ENCODE measurements around the gene SYPL1. TPM values are rescaled to one million over a fixed set of nuclear protein-coding genes. Genes with fewer than 3 reads are reported as not detected.

Gene SYPL1
- total RNA-seq, 4 donors from 2014 or later, result 119 to 165 (median 132) TPM

DNA sequence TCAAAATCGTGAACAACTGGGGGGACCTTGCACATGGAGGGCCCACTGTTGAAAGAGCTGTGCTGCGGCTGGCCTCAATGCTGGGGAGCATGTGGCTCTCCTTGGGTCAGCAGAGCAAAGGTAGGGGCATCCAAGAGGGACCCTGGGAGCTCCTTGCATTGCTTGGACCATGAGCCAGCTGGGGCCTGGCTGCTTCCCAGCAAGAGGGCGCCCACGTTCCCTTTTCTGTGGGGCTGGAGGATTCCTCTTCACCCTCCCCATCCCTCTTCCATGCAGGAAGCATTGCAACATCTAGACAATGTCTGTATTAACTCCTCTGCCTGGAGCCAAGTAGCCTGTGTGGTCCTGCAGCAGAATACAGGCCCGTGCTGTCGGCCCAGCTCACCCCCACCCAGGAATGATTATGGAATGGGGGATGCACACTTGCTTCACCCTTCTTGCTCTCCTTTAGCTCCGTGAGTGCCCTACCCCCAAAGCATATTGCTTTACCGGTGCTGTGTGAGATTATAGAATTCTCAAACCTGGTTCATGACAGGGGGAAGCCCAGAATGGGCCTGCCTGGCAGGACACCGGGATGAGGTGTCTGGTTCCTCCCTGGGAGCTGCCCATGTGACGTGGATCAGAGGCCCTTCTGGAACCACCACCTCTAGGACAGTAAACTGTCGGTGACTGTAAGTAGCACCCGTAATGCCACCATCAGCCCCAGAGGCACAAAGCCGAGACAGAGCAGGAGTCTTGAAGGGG lies 61.9 kb downstream of the SYPL1 start:
- DNase-seq, result no peak
- intact Hi-C loops (cut with DNase I), result loop anchor here (10.0 kb wide), 1 partner anchor 65 kb away; the partner anchor contains the start of gene SYPL1

DNA sequence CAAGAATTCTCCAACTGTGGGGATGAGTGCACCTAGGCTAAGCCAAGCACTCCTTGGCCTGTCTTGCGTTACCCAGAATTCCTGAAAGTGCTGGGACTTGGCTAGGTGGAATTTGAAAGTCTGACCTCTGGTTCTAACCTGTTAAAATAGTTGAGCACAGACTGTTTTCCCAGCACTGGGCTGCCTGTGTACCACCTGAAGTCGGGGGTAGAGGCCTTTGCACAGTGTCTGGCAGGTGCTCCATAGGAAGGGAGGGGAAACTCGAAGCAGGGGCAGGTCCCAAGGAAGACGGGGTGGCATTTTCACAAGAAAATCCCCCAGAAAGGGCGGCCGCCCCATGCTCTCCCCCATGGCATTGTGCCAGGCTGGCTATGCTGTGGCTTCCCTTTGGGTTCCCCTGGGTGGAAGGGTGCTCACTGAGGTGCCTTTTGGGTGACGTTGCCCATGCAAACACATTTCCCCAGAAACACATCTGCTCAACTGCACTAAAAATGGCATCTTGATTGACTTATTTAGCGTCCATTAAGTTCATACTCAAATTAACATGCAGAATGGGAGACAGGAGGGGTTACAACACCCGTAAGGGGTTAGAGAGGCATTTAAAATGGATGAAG lies 62.9 kb downstream of the SYPL1 start:
- Histone ChIP-seq H3K27me3 (no peaks in the 10 kb centered on the region), H3K4me3 (replicated peaks in 1 of 3) (no peak overlapping the region), H3K4me1 (no peaks in the 10 kb centered on the region), H3K27ac (no peak overlapping the region), H3K36me3 (no peaks in the 10 kb centered on the region), H3K9me3 (no peaks in the 10 kb centered on the region)
- no peak for DNase-seq
- TF ChIP-seq POLR2A (IDR thresholded peaks at IDR 0.05) (no peak), CTCF (IDR thresholded peaks at IDR 0.05) (no peak)
- 90 to 92% methylated on average over 9 of the region's 9 CpGs for WGBS, 2 donors
- intact Hi-C loops (cut with DNase I), result no loop called here

More for the DNA sequence above, 61.9 kb downstream of the SYPL1 start:
- 76 to 88% methylated on average over 13 of the region's 13 CpGs for WGBS, 2 donors
- Histone ChIP-seq H3K27ac (no peak overlapping the region), H3K27me3 (no peaks in the 10 kb centered on the region), H3K4me1 (no peaks in the 10 kb centered on the region), H3K36me3 (no peaks in the 10 kb centered on the region), H3K4me3 (replicated peaks in 1 of 3) (no peak overlapping the region), H3K9me3 (no peaks in the 10 kb centered on the region)
- TF ChIP-seq POLR2A (IDR thresholded peaks at IDR 0.05), result no peak
- TF ChIP-seq CTCF (IDR thresholded peaks at IDR 0.05), result no peak

- no peak overlapping the region for H3K4me3 ChIP-seq (replicated peaks in 1 of 3)
- intact Hi-C loops (cut with DNase I), result no loop called here
- WGBS, 2 donors, result 90 to 91% methylated on average over 2 of the region's 2 CpGs
- H3K27ac ChIP-seq, result no peak overlapping the region
- H3K9me3 ChIP-seq, result no peaks in the 10 kb centered on the region
- H3K36me3 ChIP-seq, result no peaks in the 10 kb centered on the region
- no peaks in the 10 kb centered on the region for H3K4me1 ChIP-seq
- DNase-seq, result no peak
- no peak for TF ChIP-seq POLR2A (IDR thresholded peaks at IDR 0.05)
- TF ChIP-seq CTCF (IDR thresholded peaks at IDR 0.05), result no peak
- no peaks in the 10 kb centered on the region for H3K27me3 ChIP-seq
These were observed 63.4 kb downstream of the SYPL1 start for GRCh38 chr7:106048706-106049020.

DNA sequence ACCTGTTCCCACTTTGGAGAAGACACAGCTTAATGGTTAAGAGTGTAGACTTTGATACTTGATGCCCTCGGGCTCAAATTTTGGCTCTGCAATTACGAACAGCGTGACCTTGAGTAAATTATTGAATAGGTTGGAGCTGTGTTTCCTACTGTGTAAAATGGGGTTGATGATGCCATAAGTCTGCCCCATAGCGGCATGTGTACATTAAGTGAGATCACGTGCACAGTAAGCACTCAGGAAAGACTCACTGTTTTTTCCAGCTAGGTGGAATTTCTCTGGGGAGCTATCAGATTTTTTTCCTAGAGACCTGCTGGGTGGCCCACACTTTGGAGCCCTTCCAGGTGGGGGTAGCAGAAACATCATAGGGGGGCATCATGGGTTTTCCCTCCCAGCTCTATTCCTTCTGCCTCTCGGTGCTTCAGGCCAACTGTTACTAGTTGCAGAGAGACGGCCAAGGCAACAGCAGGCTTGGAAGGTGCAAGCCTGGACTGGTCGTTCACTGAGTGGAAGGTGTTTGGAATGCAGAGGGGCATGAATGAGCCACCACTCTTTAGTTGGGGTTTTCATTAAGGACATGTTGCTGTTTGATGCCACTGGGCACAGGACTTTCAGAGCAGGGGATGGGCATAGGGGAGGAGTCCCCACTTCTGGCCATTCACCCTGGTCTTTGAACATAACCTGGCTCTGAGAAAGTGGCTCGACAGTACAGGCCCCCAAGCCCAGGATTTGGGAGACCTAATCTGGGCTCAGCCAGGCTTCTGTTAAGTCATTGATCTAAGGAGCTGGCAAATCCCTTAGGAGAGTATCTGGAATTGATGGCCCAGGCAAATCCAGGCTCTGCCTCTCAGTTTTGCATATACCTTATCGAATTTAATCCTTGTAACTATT lies 64.0 kb downstream of the SYPL1 start:
- no peak overlapping the region for H3K4me3 ChIP-seq (replicated peaks in 1 of 3)
- no peaks in the 10 kb centered on the region for H3K36me3 ChIP-seq
- intact Hi-C loops (cut with DNase I), result no loop called here
- TF ChIP-seq POLR2A (IDR thresholded peaks at IDR 0.05) (no peak), CTCF (IDR thresholded peaks at IDR 0.05) (no peak)
- H3K9me3 ChIP-seq, result no peaks in the 10 kb centered on the region
- no peaks in the 10 kb centered on the region for H3K27me3 ChIP-seq
- no peak for DNase-seq
- no peak overlapping the region for H3K27ac ChIP-seq
- 81 to 88% methylated on average over 9 to 10 of the region's 10 CpGs for WGBS, 2 donors
- no peaks in the 10 kb centered on the region for H3K4me1 ChIP-seq

Measured in thyroid gland (tissue), 4 donors.